Panc1 (cell line): ENCODE results near the gene UROC1. TPM values are rescaled to one million over a fixed set of nuclear protein-coding genes. Genes with fewer than 3 reads are reported as not detected.

ENCODE experiments used
- ATAC-seq: fragments of 200-7000 bp; cut with Tn5 transposase; 2 replicates; pipeline ENCODE4 v1.9.1; 2020; ENCODE audit warnings: mild to moderate bottlenecking, moderate library complexity
- BruUV-seq: library from RNA; stranded (reverse); fragments of 400-500 nt; replicated peaks from 2 replicates; lab custom pipeline; 2021; lab: Mats Ljungman, UMichigan
- CTCF ChIA-PET: fragments of 300-600 bp; sonication (Branson Sonifier 250); formaldehyde crosslinking; loops from one replicate; lab custom pipeline; 2022; ENCODE audit warnings: antibody characterized with exemption; lab: Charles Lee
- POLR2A ChIA-PET: fragments of 300-600 bp; sonication (Branson Sonifier 250); formaldehyde crosslinking; loops from one replicate; lab custom pipeline; 2022; ENCODE audit warnings: antibody characterized with exemption; lab: Charles Lee
- DNase-seq: peaks from one replicate; pipeline ENCODE4 v3.0.0-alpha.2; 2010; ENCODE audit warnings: low read depth, low spot score
- H3K27ac ChIP-seq: 2 replicates; pipeline ENCODE4 v1.5.1; 2011; ENCODE audit warnings: mild to moderate bottlenecking, low read length, inconsistent platforms
- H3K27me3 ChIP-seq: fragments of 200-500 bp; sonication (Bioruptor generic); 2 replicates; pipeline ENCODE4 v1.6.0; 2014; ENCODE audit warnings: low read length, inconsistent platforms; ENCODE audit not compliant: control insufficient read depth, insufficient read depth
- H3K36me3 ChIP-seq: fragments of 200-500 bp; sonication (Bioruptor generic); 2 replicates; pipeline ENCODE4 v1.5.1; 2014; ENCODE audit warnings: inconsistent platforms, mild to moderate bottlenecking, low read length, moderate library complexity; ENCODE audit not compliant: control insufficient read depth, insufficient read depth
- H3K4me1 ChIP-seq: 2 replicates; pipeline ENCODE4 v1.5.1; 2011; ENCODE audit warnings: inconsistent platforms, mild to moderate bottlenecking, low read length, moderate library complexity; ENCODE audit not compliant: control insufficient read depth, insufficient read depth
- H3K4me3 ChIP-seq, 2 experiments: 2 replicates each; pipeline ENCODE4 v1.5.1; 2011 to 2012; ENCODE audit warnings: low read depth in 2 of 2, low read length in 2 of 2, mild to moderate bottlenecking in 2 of 2, inconsistent platforms in 1 of 2, moderate library complexity in 1 of 2
- H3K9me3 ChIP-seq: fragments of 200-500 bp; sonication (Bioruptor generic); 2 replicates; pipeline ENCODE4 v1.5.1; 2014; ENCODE audit warnings: low read depth, mild to moderate bottlenecking, inconsistent platforms, low read length, moderate library complexity; ENCODE audit not compliant: control insufficient read depth, insufficient read depth
- POLR2AphosphoS5 ChIP-seq: IDR thresholded peaks from 2 replicates; pipeline ENCODE4 v1.6.1; 2012; ENCODE audit warnings: mild to moderate bottlenecking, low read depth, low read length, moderate library complexity
- SIN3A ChIP-seq: IDR thresholded peaks from 2 replicates; pipeline ENCODE4 v1.6.1; 2012; ENCODE audit warnings: low read depth, mild to moderate bottlenecking, low read length, moderate library complexity, borderline replicate concordance; ENCODE audit not compliant: insufficient read depth
- TCF7L2 ChIP-seq: IDR thresholded peaks from 2 replicates; pipeline ENCODE4 v1.6.1; 2011; ENCODE audit warnings: mild to moderate bottlenecking, low read depth, low read length, inconsistent platforms
- in situ Hi-C: cut with HindIII; loops from 2 replicates; pipeline ENCODE4 v1.10.0; 2016; ENCODE audit warnings: low sequenced_read_pairs, low pct_unique_long_range_greater_than_20kb
- intact Hi-C: fragments of 100-400 bp; cut with micrococcal nuclease; formaldehyde crosslinking; loops from one replicate; pipeline ENCODE4 v1.10.0; 2022; ENCODE audit not compliant: unreplicated experiment
- total RNA-seq: library from RNA; stranded (reverse); gene quantifications from one replicate; pipeline ENCODE4 v1.2.1, GENCODE V29; 2021; ENCODE audit not compliant: unreplicated experiment
- TF ChIP-seq, protein P1 (sequence below), 2 experiments: IDR thresholded peaks; 2 replicates each; pipeline ENCODE4 v1.6.1; 2011 to 2012; ENCODE audit warnings: low read depth in 2 of 2, control low read depth in 1 of 2, low read length in 1 of 2, mild to moderate bottlenecking in 1 of 2, moderate library complexity in 1 of 2; ENCODE audit not compliant: insufficient read depth in 1 of 2
- TF ChIP-seq, protein P2 (sequence below): fragments of 450-650 bp; IDR thresholded peaks from 2 replicates; pipeline ENCODE4 v1.5.1; 2017; ENCODE audit warnings: mild to moderate bottlenecking

UROC1 gene
- total RNA-seq, 1 experiment from 2014 or later = not detected

DNA sequence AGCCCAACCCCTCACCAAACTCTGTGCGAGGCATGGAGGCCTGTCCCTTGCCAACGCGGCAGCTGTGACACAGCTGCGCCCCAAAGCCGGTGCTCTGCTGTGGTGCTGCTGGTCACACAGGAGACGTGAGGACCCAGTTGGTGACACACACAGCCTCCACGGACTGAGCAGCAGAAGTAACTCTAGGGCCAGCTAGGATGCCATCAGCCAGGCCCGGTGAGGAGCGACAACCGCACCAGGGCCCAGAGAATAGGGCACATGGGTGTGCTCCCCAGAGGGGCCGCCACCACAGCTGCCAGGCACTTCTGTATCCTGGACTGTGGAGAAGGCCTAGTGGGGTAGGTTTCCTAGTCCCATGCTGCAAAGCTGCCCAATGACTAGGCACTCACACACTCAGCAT is 52.6 kb downstream of the UROC1 start:
- BruUV-seq = no TSS peak
- H3K4me1 ChIP-seq = no peaks in the 10 kb centered on the region
- peaks cover 28% of the 10 kb centered on the region for H3K36me3 ChIP-seq
- ChIA-PET POLR2A (no interaction called here), CTCF (no interaction called here)
- H3K9me3 ChIP-seq = no peaks in the 10 kb centered on the region
- H3K4me3 ChIP-seq = no peak overlapping the region
- in situ Hi-C loops (no loop called here), intact Hi-C loops (no loop called here)
- H3K27me3 ChIP-seq = no peaks in the 10 kb centered on the region
- DNase-seq = no peak
- no peak for TF ChIP-seq SIN3A
- TF ChIP-seq, protein P1, sequence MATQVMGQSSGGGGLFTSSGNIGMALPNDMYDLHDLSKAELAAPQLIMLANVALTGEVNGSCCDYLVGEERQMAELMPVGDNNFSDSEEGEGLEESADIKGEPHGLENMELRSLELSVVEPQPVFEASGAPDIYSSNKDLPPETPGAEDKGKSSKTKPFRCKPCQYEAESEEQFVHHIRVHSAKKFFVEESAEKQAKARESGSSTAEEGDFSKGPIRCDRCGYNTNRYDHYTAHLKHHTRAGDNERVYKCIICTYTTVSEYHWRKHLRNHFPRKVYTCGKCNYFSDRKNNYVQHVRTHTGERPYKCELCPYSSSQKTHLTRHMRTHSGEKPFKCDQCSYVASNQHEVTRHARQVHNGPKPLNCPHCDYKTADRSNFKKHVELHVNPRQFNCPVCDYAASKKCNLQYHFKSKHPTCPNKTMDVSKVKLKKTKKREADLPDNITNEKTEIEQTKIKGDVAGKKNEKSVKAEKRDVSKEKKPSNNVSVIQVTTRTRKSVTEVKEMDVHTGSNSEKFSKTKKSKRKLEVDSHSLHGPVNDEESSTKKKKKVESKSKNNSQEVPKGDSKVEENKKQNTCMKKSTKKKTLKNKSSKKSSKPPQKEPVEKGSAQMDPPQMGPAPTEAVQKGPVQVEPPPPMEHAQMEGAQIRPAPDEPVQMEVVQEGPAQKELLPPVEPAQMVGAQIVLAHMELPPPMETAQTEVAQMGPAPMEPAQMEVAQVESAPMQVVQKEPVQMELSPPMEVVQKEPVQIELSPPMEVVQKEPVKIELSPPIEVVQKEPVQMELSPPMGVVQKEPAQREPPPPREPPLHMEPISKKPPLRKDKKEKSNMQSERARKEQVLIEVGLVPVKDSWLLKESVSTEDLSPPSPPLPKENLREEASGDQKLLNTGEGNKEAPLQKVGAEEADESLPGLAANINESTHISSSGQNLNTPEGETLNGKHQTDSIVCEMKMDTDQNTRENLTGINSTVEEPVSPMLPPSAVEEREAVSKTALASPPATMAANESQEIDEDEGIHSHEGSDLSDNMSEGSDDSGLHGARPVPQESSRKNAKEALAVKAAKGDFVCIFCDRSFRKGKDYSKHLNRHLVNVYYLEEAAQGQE (IDR thresholded peaks at IDR 0.05; ENCODE audit: insufficient read depth in 1 of 2, low read depth in 2 of 2, low read length in 1 of 2) = no peak
- TF ChIP-seq, protein P2, sequence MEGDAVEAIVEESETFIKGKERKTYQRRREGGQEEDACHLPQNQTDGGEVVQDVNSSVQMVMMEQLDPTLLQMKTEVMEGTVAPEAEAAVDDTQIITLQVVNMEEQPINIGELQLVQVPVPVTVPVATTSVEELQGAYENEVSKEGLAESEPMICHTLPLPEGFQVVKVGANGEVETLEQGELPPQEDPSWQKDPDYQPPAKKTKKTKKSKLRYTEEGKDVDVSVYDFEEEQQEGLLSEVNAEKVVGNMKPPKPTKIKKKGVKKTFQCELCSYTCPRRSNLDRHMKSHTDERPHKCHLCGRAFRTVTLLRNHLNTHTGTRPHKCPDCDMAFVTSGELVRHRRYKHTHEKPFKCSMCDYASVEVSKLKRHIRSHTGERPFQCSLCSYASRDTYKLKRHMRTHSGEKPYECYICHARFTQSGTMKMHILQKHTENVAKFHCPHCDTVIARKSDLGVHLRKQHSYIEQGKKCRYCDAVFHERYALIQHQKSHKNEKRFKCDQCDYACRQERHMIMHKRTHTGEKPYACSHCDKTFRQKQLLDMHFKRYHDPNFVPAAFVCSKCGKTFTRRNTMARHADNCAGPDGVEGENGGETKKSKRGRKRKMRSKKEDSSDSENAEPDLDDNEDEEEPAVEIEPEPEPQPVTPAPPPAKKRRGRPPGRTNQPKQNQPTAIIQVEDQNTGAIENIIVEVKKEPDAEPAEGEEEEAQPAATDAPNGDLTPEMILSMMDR = no peak
- TF ChIP-seq TCF7L2 = no peak
- TF ChIP-seq POLR2AphosphoS5 = no peak
- H3K27ac ChIP-seq = no peak overlapping the region
- no peak for ATAC-seq

DNA sequence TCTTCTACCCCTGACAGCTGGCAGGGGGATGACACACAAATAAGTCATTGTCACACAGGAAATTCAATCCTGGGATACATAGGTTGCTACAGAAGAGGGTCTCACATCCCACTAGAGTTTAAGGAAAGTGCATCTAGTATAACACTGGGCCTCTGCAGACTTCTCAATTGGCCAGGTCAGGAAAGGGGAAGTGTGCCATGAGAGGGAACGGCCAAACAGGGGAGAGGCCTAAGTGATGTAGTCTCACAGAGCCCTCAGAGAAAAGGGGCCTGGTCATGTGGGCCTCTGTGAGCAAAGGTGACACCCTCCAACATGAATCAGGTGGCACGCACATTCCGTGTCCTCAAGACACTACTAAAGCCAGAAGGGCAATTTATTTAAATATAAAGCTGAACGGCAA is 53.1 kb downstream of the UROC1 start:
- Histone ChIP-seq H3K4me1 (no peaks in the 10 kb centered on the region), H3K27me3 (no peaks in the 10 kb centered on the region), H3K4me3 (no peak overlapping the region), H3K36me3 (peaks cover 33% of the 10 kb centered on the region), H3K9me3 (no peaks in the 10 kb centered on the region), H3K27ac (no peak overlapping the region)
- ATAC-seq (no peak), DNase-seq (no peak)
- ChIA-PET CTCF (no interaction called here), POLR2A (no interaction called here)
- in situ Hi-C loops = no loop called here
- TF ChIP-seq POLR2AphosphoS5 = no peak
- TF ChIP-seq TCF7L2 = no peak
- no peak for TF ChIP-seq SIN3A
- TF ChIP-seq, protein P1 (IDR thresholded peaks at IDR 0.05; ENCODE audit: insufficient read depth in 1 of 2, low read depth in 2 of 2, low read length in 1 of 2) = no peak
- TF ChIP-seq, protein P2 = no peak
- intact Hi-C loops = no loop called here
- BruUV-seq = no TSS peak
